Cardiac fibroblast (primary cell): Measurements from ENCODE around the gene NT5DC4.

Experiments
- DNase-seq, 2 donors: peaks; one replicate each; pipeline versions ENCODE4 v3.0.0 to v3.0.0-alpha.2; 2010; ENCODE audit warnings: low read depth in 2 of 2
- H3K4me3 ChIP-seq, 2 donors: replicated peaks in 1 of 2; 1 replicate in 1 of 2; 2 replicates in 1 of 2; pipeline ENCODE4 v1.5.1; 2011; ENCODE audit warnings: low read depth in 2 of 2, low read length in 2 of 2, mild to moderate bottlenecking in 2 of 2, moderate library complexity in 1 of 2
- CTCF ChIP-seq: IDR thresholded peaks from one replicate; pipeline ENCODE4 v1.5.1; 2011; ENCODE audit warnings: low read depth, mild to moderate bottlenecking, low read length, inconsistent platforms

NT5DC4 gene

GRCh38 chr2:112722816-112723546 lies 2.2 kb downstream of the NT5DC4 start:
- no peak for TF ChIP-seq CTCF
- DNase-seq = no peak
- H3K4me3 ChIP-seq = no peak overlapping the region

GRCh38 chr2:112723547-112723940 lies 2.7 kb downstream of the NT5DC4 start:
- no peak for TF ChIP-seq CTCF
- DNase-seq = no peak
- H3K4me3 ChIP-seq = no peak overlapping the region

- DNase-seq = no peak
- no peak for TF ChIP-seq CTCF
- no peak overlapping the region for H3K4me3 ChIP-seq
These were observed 3.2 kb downstream of the NT5DC4 start for GRCh38 chr2:112723995-112724394.

GRCh38 chr2:112724591-112725525 lies 4.0 kb downstream of the NT5DC4 start:
- no peak for DNase-seq
- peak; percentile 34 for TF ChIP-seq CTCF
- no peak overlapping the region for H3K4me3 ChIP-seq

- no peak overlapping the region for H3K4me3 ChIP-seq
- TF ChIP-seq CTCF = no peak
- DNase-seq = no peak
These were observed 5.0 kb downstream of the NT5DC4 start for GRCh38 chr2:112725545-112726457.

GRCh38 chr2:112726487-112727190 lies 5.8 kb downstream of the NT5DC4 start:
- no peak overlapping the region for H3K4me3 ChIP-seq
- TF ChIP-seq CTCF = peak; percentile 98

More at GRCh38 chr2:112726487-112727190, 5.8 kb downstream of the NT5DC4 start:
- peak; percentile 94 to 95 for DNase-seq
